ENCODE measurements around the gene RPL31.
A peak's percentile ranks its signal among the peaks of the same experiment; 100 is the strongest.

RPL31 gene

DNA sequence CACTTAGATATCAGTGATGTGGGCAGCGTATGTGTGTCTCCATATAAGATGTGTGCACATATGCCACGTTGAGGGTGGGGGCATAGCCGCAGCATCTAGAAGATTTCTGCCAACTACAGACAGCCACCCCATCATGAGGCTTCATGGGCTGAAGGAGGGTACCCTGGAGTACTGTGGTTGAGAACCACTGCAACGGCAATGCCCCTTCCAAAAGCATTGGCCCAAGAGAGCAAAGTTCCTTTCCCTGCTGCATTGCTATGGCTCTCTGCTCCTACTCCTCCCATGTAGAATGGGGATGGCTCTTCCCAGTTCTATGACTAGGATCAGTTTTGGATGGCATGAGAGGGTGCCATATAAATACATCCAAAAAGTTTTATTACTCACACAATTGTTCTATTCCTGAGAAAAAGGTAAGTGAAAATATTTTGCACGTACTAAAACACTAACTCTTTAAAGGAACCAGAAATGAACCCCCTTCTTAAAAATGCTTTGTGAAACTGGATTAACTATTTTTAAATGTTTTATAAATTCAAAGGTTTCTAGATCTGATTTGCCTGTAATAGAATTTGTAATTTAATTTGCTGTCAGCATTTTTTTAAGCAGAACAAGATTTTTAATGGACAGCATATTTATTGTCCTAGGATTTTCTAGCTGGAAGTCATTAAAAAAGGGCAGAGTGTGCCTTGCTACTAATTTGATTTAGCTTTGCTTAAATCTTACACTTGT is 4.4 kb upstream of the RPL31 start:
- no peak for DNase-seq

DNA sequence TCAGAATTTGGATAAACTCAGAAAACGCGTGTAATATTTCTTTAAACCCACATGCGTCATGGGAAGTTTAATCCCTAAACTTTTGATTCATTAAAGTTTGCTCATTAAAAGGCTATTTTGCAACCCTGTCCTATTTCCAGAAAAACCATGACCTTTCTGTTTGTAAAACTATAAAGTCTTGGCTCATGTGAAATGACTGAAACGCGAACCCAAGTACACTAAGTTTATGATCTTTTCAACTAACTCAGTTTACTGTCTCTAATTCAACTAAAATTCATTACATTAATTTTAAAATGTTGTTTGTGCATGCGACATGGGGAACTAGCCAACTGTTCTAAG is 3.9 kb upstream of the RPL31 start:
- no peak for DNase-seq

DNA sequence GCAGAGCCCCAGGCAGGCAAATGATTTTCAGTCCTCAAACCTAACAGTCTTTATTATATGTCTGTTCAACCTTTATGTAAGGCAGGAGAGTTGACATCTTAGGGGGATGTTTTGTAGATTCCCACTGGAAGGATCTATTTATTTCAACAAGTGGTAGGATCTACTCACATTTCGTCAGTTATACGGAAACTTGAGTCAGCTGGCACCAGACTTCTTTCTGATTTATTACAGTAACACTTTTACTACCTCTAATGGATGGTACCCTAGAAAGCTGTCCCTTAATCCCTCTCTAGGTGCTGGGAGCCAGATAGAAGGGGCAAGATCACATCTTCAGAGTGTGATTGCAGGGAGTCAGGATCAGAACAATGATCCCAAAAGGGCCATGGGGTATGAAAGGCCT is 2.1 kb upstream of the RPL31 start:
- no peak for DNase-seq

DNA sequence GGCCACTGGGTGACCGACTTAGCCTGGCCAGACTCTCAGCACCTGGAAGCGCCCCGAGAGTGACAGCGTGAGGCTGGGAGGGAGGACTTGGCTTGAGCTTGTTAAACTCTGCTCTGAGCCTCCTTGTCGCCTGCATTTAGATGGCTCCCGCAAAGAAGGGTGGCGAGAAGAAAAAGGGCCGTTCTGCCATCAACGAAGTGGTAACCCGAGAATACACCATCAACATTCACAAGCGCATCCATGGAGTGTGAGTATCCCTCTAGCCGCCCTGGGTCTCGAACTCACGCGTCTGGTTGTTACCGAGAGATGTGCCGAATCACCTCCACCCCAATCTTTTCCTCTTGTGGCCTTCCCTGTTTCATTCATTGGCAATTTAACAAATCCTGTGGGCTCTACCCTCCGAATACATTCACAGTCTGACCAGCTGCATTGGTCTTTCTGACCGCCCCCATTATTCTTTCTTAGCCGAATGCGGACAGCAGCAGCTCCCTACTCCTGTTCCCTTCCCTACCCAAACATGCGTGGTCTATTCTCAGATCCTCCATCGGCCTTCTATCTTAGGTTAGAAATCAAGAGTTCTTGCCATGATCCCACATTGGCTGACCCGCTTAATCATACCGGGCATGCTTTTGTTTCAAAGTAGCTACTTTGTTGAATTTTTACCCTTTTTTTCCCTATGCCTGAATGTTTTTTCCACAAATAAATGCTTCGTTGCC is 631 bp downstream of the RPL31 start:
- no peak for DNase-seq

DNA sequence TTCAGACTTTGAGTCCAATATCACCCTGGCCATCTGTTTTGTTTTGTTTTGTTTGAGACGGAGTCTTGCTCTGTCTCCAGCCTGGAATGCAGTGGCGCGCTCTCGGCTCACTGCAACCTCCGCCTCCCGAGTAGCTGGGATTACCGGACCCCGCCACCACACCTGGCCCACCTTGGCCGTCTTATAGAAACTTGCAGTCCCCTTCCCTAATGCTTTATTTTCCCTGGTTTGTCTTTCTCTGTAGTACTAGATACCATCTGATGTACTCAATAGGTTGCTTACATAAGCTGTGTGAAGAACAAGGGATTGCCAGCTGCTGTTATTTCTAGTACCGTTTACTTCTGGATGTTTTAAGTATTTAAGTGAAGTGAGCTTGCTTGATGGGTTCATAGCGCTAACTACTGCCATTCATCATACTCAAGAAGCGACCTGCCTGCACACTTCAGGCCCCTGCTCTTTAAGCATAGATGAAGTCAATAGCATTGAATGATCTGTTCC is 1.2 kb downstream of the RPL31 start:
- DNase-seq = no peak

DNA sequence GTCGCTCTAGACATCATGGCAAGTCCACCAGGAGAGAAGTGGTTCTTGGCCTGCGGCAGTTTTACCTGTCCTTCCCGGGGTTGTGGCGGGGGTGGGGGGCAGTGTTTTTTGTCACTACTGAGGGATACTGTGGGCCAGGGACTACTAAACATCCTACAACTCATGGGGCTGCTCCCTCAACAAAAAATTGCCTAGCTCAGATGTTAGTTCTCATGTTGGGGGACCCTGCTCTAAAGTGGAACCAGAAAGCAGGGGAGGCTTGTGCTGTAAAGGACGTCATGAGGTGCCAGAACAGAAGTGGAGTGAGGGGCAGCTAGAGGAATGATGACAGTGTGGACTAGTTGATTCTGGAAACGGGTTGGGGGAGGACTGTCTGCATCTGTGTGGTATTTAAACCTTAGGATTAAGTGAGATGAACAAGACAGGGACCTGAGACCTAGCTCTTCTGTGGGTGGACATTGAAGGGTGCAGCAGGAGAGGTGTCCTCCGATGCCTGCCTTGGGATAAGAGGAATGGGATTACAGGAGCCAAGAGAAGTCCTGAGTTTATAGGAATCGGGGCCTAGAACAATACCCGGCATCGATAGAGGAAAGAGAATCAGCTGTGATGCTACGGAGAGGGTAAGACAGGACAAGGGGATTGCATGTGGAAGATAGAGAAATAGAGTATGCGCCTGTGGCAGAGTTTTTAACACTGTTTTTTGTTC is 2.7 kb downstream of the RPL31 start:
- DNase-seq = no peak

DNA sequence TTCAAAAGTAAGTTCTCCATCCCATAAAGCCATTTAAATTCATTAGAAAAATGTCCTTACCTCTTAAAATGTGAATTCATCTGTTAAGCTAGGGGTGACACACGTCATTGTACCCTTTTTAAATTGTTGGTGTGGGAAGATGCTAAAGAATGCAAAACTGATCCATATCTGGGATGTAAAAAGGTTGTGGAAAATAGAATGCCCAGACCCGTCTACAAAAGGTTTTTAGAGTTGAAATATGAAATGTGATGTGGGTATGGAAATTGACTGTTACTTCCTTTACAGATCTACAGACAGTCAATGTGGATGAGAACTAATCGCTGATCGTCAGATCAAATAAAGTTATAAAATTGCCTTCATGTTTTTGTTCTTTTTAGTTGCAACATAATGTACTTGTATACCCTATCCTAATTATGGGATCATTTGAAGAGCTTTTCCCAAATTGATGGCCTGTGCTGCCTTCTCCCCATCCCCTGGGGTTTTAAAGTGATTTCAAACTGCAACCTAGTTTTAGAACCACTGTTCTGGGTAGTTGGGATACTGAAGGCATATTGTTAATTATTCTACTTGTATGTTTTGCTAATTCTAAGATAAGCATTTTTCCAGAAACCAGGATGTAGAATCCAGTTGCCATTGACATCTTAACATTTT is 4.1 kb downstream of the RPL31 start:
- DNase-seq = no peak

DNA sequence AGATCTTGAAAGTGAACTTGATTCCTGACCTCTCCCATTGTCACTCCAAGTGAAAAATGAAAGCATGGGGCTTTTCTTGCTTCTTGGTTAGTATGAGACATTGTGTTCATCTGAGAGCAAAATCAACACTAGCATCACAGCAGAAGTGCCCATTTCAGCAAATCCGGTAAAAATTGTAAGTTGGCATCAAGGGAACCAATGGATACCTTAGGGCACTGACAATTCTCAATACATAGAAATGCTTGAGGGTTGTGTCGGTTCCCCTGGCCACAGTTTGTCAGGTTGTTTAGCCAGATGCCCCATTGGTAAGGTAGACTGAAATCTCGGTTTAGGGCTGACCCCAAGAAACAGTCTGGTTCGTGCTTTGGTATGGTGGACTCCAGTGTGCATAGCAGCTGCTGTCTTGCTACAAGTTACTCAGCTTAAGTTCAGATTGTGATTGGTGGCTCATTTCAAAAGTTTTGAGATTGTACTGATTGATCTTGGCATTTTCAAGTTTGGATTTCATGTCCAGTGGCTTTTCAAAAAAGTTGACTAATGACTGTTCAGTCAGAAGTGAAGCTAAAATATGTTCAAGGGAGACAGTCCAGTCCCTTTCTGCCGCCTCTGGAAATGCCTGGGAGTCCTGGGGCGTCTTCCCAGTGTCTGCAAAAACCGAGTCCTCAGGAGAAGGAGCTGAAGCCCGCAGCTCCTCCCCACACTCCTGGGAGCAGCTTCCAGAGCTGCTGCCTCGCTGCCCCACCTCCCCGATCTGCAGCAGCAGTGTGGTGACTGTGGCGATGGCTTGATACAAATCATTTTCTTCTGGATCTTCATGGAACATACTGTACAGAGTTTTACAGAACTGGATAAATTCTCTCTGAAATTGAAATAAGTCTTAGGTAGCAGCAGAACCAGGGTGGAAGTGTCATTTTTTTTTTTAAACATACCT is 5.6 kb downstream of the RPL31 start:
- no peak for DNase-seq

DNA sequence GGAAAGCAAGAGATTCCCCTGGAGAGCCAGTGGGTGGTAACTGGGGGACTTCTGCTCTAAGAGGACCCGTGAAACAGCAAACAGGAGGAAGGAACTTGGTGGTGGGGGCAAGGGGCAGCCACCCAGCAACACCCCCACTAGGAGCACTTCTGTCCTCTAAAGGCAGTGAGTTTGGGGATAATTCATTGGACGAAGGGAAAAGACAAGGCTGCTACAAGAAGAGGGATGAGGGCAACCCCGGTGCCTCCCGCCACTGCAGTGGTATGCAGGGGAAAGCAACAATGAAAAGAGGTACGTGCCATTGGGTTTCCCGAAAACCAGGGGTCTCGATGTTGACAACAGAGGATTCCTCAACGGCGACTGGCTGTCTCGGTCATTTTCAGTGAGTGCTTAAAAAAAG is 9.1 kb downstream of the RPL31 start:
- no peak for DNase-seq

DNA sequence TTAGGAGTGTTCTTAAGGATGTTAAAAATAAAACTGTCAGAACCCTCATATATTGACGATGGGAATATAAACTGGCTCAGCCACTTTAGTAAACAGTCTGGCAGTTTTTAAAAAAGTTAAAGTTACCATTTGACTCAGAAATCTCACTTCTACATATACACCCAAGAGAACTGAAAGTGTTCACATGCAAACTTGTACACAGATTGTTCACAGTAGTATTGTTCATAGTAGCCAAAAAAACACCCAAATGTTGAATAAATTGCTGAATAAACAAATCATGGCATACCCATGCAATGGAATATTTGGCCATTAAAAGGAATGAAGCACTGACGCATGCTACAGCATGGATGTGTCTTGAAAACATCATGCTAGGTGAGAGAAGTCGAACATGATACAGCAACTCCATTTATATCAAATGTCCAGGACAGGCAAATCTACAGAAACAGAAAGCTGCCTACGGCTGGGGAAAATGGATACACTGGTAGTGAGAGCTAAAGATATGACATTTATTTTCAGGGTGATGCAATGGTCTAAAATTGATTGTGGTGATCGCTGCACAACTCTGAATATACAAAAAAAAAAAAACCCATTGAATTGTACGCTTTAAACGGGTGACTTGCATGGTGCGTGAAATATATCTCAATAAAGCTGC is 10.1 kb downstream of the RPL31 start:
- DNase-seq = no peak

DNA sequence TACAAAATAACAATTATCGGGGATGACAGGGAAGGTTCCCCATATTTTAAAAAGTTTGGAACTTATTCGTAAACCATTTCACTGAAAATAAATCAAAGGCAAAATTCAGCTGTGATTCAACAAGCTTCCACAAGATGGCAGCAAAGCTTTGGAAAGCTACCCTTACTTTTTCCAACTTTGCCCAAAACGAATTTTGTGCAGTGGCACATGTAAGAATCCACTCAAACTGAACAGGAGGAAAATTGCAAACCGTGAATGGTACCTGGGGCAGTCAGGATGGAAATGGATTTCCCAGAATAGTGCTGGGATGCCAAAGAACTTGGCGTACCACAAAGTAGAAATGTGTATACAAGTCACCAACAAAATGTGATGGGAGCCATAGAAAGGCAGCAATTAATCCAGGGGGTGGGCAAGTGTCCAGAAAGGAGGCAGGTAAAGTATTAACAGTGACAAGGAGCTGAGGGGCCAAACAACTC is 10.7 kb downstream of the RPL31 start:
- DNase-seq = peak; percentile 28

DNA sequence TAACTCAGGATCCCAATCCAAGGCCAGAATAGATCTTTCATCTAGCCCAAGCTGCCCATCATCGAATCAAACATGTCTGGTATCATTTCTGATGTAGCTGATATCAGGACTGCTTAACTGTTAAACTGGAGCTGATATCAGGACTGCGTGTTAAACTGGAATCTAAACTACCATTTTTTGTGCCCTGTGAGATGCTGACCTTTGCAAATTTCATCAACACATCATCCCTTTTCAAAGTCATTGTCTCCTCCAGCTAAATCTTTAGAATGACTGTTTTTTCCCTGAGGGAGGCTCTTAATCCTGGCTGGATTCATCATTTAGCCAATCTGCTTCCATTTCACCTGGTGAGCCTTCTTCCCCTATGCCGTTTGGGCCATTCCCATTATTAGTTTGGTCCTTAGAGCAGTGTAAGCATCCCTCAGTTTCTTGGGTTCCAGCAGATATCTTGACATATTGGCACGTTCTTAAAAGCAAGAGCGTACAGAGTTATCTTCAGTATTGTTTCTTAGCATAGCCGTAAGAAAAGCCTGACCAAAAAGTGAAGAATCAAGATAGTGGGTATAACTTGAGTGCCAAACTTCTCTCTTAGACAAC is 12.3 kb downstream of the RPL31 start:
- DNase-seq = no peak

DNA sequence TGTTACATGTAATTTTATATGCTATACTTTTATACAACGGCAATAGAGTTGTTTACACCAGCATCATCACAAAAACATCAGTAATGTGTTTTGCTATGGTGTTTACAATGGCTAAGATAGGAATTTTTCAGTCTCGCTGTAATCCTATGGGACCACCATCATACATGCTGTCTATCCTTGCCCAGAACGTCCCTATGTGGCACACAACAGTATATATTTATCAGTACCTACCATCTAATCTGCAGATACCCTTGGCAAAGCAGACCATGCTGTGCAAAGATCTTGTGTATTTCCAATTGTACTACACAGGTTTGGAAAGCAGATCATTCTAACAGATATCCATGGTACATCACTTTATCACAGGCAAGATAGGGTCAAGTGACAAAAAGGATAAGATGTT is 15.3 kb downstream of the RPL31 start:
- DNase-seq = no peak

DNA sequence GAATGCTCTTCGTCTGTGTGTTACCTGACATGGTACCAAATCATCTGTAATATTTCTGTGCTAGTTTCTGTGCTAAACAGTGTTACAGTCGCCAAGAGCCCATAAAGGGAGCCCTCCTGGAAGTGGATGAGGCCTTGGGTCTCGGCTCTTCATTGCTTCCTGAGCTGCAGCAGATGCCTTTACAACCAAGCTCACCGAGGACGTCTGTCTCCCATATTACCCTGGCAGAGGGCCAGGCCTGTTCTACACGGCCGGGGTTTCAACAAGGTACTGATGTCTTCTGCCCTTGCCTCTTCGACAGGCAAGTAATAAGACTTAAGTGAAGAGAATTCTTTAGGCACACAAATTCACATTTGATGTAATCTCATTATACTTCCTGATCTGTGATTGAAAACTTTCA is 16.8 kb downstream of the RPL31 start:
- DNase-seq = no peak

DNA sequence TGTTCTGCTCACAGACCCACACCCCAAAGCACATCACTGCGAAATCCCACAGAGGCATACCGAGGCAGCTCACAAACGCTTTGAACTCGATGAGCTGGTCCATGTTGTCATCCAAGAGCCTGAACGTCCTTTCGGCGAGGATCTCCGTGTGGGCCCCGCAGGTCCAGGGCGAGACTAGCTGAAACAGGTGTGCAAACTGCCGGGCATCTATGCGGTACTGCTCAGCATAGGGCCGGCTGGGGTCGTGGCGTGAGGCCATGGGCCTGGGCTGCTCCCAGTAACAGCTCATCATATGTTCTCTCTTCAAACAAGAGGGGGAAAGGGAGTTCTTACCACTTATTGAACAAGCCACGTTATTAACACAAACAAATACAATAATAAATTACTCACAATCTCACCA is 20.1 kb downstream of the RPL31 start:
- no peak for DNase-seq

DNA sequence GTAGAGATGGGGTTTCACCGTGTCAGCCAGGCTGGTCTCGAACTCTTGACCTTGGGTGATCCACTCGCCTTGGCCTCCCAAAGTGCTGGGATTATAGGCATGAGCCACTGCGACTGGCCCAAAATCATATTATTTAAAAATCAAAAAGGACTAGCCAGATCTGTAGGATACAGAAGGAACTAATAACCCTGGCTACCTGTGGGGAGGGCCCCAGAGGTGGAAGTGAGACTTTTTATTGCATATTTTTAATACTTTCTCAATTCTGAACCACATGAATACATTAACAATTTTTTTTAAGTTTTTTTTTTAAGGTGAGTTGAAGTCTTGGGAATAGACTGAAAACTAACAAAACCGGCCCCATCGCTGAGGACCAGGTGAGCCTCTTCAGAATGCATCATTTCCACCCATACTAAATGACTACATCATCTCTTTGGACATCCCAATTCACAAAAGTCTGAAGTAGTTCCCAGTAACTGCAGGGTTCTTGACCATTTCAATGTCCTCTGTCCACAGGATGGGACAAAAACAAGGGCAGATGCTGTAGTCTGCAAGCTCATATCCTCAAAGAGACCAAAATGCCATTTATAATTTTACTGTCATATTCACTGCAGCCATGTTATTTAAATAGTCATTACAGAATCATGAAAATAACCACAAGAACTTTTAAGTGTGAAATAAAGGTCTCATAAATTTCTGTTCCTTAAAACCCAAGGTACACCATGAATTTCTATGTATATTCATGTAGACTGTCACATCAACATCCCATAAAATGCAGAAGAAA is 21.4 kb downstream of the RPL31 start:
- no peak for DNase-seq

DNA sequence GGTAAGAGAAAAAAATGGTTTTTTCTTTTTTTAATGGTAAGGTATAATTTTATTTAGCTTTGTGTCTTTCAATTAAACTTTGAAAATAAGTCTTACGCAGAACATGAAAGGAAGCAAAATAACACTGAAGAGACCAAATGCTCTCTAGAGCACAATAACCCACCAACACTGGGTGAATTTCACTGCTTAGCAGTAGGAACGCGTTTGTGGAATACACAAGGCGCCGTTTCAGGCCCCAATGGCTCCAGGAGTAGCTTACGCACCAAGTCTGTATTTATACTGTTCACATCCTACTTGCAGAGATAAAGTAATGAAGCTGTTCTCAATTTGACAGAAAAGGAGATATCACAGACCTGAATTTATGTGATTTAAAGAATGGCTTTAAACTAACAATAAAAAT is 23.5 kb downstream of the RPL31 start:
- DNase-seq = no peak

DNA sequence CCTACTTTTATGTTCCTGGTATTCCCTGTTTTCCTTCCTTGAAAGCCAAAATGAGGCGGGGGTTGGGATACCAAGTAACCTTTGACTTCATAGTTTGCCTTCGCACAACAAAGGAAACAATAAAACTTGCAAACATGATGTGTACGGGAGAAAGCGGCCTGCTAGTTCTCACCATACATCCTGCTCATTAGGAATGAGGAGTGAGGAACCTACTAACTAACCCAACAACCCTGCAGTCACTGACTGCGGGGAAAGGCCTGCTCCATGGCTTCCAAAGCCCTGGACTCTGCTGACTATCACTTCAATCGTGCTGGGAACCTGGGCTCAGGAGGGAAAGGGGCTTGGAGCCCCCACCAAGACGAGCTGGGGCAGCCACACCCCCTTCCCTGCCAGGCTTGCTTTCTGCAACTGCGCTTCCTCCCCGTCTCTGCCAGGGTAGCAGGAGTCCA is 24.2 kb downstream of the RPL31 start:
- no peak for DNase-seq

DNA sequence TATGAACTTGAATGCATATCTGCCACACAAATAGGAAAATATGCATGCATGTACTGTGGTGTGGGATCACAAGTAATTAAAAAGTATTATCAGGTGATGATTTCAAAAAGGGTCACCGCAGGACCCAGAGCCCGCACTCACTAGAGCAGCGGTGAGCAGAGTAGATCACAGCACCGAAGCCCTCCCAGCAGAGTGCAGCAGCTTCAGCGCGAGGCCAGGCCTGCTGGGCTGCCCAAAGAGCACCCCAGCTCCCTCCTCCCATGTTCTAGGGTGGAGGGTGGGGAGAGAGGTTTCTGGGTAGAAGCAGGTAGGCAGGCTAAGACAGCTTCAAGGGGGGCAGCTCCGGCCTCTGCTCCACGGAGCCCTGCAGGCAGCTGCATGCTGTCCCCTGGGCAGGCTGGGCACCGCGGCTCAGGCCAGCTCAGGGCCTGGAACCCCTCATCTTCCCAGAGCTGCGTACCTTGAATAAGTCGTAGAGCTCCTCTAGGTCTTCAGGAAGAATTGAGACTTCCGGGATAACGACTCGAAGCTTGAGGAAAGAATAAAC is 24.9 kb downstream of the RPL31 start:
- DNase-seq = no peak

DNA sequence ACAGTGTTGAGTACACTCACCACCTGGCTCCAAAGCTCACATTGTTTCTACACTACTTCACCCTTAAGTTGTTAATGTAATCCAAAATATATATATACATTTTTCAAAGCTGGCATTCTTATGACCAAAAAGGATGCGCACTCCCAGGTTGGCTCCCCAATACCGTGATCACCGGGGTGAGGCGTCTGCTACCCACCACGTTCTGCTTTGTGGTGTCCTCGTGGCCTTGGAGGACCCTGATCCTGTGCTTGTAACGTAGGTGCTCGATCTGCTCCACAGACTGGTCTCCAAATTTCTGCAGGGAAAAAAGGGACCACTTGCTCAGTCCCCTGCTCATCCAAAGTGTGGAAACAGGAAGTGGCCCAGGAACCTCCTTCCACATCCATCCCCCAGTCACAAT is 25.8 kb downstream of the RPL31 start:
- DNase-seq = no peak

All from central memory CD4-positive, alpha-beta T cell (primary cell).